Measurements from ENCODE around the gene DYRK1A.

Gene DYRK1A

DNA sequence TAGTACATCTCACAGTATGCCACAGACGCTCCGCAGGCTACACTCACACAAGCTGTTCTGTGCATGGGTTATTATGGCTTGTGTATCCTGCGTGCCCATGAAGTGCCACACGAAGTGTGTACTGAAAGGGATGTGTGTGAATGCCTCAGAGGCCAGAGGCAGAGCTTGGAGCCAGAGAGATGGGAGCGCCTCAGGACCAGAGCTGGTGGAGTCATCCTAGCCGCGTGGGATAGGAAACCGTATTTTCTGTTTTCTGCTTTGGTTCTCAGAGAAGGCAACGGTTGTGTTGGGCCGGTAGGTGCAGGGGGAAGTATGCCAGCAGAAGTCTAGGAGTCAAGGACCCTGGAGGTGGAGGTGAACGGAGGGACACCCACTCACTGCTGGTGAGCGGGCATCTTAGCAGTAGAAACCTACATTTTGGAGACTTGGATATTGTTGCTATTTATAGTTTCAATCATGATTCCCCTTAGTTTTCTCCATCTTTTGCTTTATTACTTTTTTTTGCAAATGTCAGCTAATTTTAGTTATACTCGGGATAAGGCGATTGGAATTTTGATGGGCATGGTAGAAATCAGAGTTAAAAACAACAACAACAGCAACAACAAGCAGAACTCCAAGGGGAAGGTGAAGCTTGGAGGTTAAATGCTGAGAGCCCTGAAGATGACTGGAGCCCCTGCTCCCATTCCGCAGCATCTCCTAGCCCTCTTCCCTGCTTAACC, 188.2 kb downstream of the DYRK1A start:
- in situ Hi-C loops (cut with MboI; ENCODE audit: low sequenced_read_pairs, unreplicated experiment), result no loop called here
- TF ChIP-seq CTCF (IDR thresholded peaks at IDR 0.05; ENCODE audit: borderline replicate concordance, control extremely low read depth, extremely low read depth, insufficient read depth, missing control alignments), result no peak

GRCh38 chr21:37555672-37556261, 189.2 kb downstream of the DYRK1A start:
- in situ Hi-C loops (cut with MboI; ENCODE audit: low sequenced_read_pairs, unreplicated experiment), result no loop called here
- no peak for DNase-seq (ENCODE audit: low spot score)
- TF ChIP-seq CTCF (IDR thresholded peaks at IDR 0.05; ENCODE audit: borderline replicate concordance, control extremely low read depth, extremely low read depth, insufficient read depth, missing control alignments), result no peak

More for the DNA sequence above, 188.2 kb downstream of the DYRK1A start:
- no peak for DNase-seq (ENCODE audit: low spot score)

- in situ Hi-C loops (cut with MboI; ENCODE audit: low sequenced_read_pairs, unreplicated experiment), result no loop called here
- no peak for TF ChIP-seq CTCF (IDR thresholded peaks at IDR 0.05; ENCODE audit: borderline replicate concordance, control extremely low read depth, extremely low read depth, insufficient read depth, missing control alignments)
- peak; percentile 79 for DNase-seq (ENCODE audit: low spot score)
Observed at GRCh38 chr21:37557261-37557950, 190.8 kb downstream of the DYRK1A start.

DNA sequence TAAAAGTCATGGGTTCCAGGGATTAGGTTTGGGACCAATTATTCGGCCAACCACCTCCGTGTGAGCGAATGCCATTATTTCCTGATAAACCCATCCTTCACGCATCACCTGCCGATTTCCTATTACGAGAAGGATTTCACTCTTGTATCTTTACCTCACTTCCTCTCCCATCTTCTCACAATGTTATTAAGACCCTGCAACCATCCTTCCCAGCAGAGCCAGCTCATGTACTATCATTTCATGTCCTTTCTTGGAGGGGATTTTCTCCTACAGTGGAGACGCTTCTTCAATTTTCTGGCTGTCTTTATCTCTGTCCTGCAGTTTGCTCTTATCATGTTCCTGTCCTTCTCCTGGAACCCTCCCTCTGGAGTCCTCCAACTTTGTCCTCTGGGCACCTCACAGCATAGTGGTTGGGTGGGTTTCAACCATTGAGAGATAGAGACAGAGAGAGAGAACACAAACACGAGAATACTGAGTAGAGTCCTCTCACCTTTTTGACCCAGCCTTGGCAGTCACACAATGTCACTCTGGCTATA, 192.2 kb downstream of the DYRK1A start:
- DNase-seq (ENCODE audit: low spot score), result no peak
- TF ChIP-seq CTCF (IDR thresholded peaks at IDR 0.05; ENCODE audit: borderline replicate concordance, control extremely low read depth, extremely low read depth, insufficient read depth, missing control alignments), result no peak
- in situ Hi-C loops (cut with MboI; ENCODE audit: low sequenced_read_pairs, unreplicated experiment), result no loop called here

DNA sequence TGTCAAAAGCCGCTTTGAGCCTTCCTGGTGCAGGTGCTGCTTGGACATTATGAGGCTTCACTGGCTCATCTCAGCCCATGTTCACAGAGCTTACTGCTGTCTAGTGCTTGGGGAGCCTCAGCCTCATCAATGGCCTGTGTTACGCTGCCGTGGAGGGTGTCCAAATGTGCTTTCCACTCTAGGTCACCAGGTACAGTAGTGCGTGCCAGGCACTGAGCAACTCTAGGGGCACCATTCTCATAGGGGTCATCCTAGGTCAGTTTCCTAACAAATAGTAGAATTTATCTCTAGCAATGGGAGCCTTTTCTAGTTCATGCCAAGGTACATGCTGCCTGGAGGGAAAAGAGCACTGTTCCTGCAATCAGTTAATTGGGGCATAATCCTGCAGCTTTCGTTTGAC, 193.8 kb downstream of the DYRK1A start:
- no peak for TF ChIP-seq CTCF (IDR thresholded peaks at IDR 0.05; ENCODE audit: borderline replicate concordance, control extremely low read depth, extremely low read depth, insufficient read depth, missing control alignments)

DNA sequence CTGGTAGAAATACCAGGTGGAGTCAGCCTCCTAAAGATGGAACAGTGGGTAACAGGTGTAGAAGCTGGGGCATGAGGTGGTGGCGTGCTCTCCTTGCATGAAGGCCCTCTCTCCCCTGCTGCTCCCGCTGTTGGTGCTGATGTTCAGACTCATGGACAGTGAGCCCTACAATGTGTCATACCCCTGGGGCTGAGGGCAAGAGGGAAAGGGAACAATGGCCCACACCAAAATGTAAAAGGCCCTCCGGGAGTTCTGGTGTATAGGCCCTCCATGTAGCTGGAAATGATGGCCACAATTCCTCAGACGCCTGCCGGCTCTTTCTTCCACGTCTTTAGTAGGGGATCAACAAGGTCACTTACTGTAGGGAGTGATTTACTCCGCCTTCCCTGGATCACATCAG, 194.9 kb downstream of the DYRK1A start:
- in situ Hi-C loops (cut with MboI; ENCODE audit: low sequenced_read_pairs, unreplicated experiment), result no loop called here
- DNase-seq (ENCODE audit: low spot score), result no peak
- TF ChIP-seq CTCF (IDR thresholded peaks at IDR 0.05; ENCODE audit: borderline replicate concordance, control extremely low read depth, extremely low read depth, insufficient read depth, missing control alignments), result no peak

More for the DNA sequence above, 193.8 kb downstream of the DYRK1A start:
- in situ Hi-C loops (cut with MboI; ENCODE audit: low sequenced_read_pairs, unreplicated experiment), result no loop called here
- DNase-seq (ENCODE audit: low spot score), result no peak
